ENCODE measurements around the gene OTUD3.

The OTUD3 gene

GRCh38 chr1:19922015-19922688 lies 40.0 kb downstream of the OTUD3 start:
- H3K36me3 ChIP-seq (ENCODE audit: insufficient read depth) = no peaks in the 10 kb centered on the region
- no peak overlapping the region for H3K4me3 ChIP-seq (IDR thresholded peaks at IDR 0.05; ENCODE audit: insufficient read depth, low read depth, low read length)
- no peak overlapping the region for H2AFZ ChIP-seq (ENCODE audit: low read depth)
- no peak overlapping the region for H3K9ac ChIP-seq
- no peaks in the 10 kb centered on the region for H4K20me1 ChIP-seq (ENCODE audit: insufficient read depth)
- no peaks in the 10 kb centered on the region for H3K79me2 ChIP-seq (ENCODE audit: insufficient read depth, low read depth)
- no peak overlapping the region for H3K27ac ChIP-seq
- H3K27me3 ChIP-seq (ENCODE audit: insufficient read depth, low read depth) = peaks cover 21% of the 10 kb centered on the region; the same call in 1 of the 2 replicates
- TF ChIP-seq CTCF (conservative IDR thresholded peaks at IDR 0.05; ENCODE audit: low read depth, low read length) = no peak
- no peaks in the 10 kb centered on the region for H3K4me1 ChIP-seq (ENCODE audit: low read depth, poor library complexity, severe bottlenecking)
- no peak overlapping the region for H3K4me2 ChIP-seq

GRCh38 chr1:19923137-19923952 lies 41.1 kb downstream of the OTUD3 start, which contains the start of gene PLA2G2E:
TSS of gene PLA2G2E (minus strand) at chr1:19923617. CDS start at chr1:19923559, 58 bp downstream.
- Histone ChIP-seq H3K36me3 (ENCODE audit: insufficient read depth) (no peaks in the 10 kb centered on the region), H3K4me2 (no peak within 1 kb of the TSS), H3K27me3 (ENCODE audit: insufficient read depth, low read depth) (peaks cover 24% of the 10 kb centered on the region; the same call in 1 of the 2 replicates), H3K9ac (no peak within 1 kb of the TSS), H3K4me1 (ENCODE audit: low read depth, poor library complexity, severe bottlenecking) (no peaks in the 10 kb centered on the region), H2AFZ (ENCODE audit: low read depth) (no peak within 1 kb of the TSS), H3K79me2 (ENCODE audit: insufficient read depth, low read depth) (no peaks in the 10 kb centered on the region), H4K20me1 (ENCODE audit: insufficient read depth) (no peaks in the 10 kb centered on the region), H3K27ac (no peak within 1 kb of the TSS), H3K4me3 (IDR thresholded peaks at IDR 0.05; ENCODE audit: insufficient read depth, low read depth, low read length) (no peak within 1 kb of the TSS)
- TF ChIP-seq CTCF (conservative IDR thresholded peaks at IDR 0.05; ENCODE audit: low read depth, low read length) = no peak

GRCh38 chr1:19923953-19924346 lies 41.8 kb downstream of the OTUD3 start:
- Histone ChIP-seq H3K36me3 (ENCODE audit: insufficient read depth) (no peaks in the 10 kb centered on the region), H3K27ac (no peak overlapping the region), H3K79me2 (ENCODE audit: insufficient read depth, low read depth) (no peaks in the 10 kb centered on the region), H2AFZ (ENCODE audit: low read depth) (no peak overlapping the region), H4K20me1 (ENCODE audit: insufficient read depth) (no peaks in the 10 kb centered on the region), H3K4me3 (IDR thresholded peaks at IDR 0.05; ENCODE audit: insufficient read depth, low read depth, low read length) (no peak overlapping the region), H3K4me1 (ENCODE audit: low read depth, poor library complexity, severe bottlenecking) (no peaks in the 10 kb centered on the region), H3K4me2 (no peak overlapping the region), H3K27me3 (ENCODE audit: insufficient read depth, low read depth) (peaks cover 24% of the 10 kb centered on the region; the same call in 1 of the 2 replicates), H3K9ac (no peak overlapping the region)
- no peak for TF ChIP-seq CTCF (conservative IDR thresholded peaks at IDR 0.05; ENCODE audit: low read depth, low read length)

GRCh38 chr1:19925342-19926070 lies 43.3 kb downstream of the OTUD3 start:
- H4K20me1 ChIP-seq (ENCODE audit: insufficient read depth) = no peaks in the 10 kb centered on the region
- H3K4me3 ChIP-seq (IDR thresholded peaks at IDR 0.05; ENCODE audit: insufficient read depth, low read depth, low read length) = no peak overlapping the region
- H3K79me2 ChIP-seq (ENCODE audit: insufficient read depth, low read depth) = no peaks in the 10 kb centered on the region
- H3K36me3 ChIP-seq (ENCODE audit: insufficient read depth) = no peaks in the 10 kb centered on the region
- no peak overlapping the region for H3K4me2 ChIP-seq
- peaks cover 33% of the 10 kb centered on the region for H3K27me3 ChIP-seq (ENCODE audit: insufficient read depth, low read depth)
- no peak overlapping the region for H2AFZ ChIP-seq (ENCODE audit: low read depth)
- H3K27ac ChIP-seq = no peak overlapping the region
- no peak for TF ChIP-seq CTCF (conservative IDR thresholded peaks at IDR 0.05; ENCODE audit: low read depth, low read length)
- no peak overlapping the region for H3K9ac ChIP-seq
- no peaks in the 10 kb centered on the region for H3K4me1 ChIP-seq (ENCODE audit: low read depth, poor library complexity, severe bottlenecking)

Measured in KMS-11 (cell line).